K562 (cell line): Measurements from ENCODE around the gene CSNK1D.

Experiments used
- EZH2 ChIP-seq: IDR thresholded peaks from 2 replicates; pipeline ENCODE4 v1.6.1; 2012; ENCODE audit warnings: low read depth, mild to moderate bottlenecking, inconsistent platforms, low read length, borderline replicate concordance
- FIP1L1 ChIP-seq: fragments of 200-400 bp; formaldehyde crosslinking; IDR thresholded peaks from 2 replicates; pipeline ENCODE4 v1.6.1; 2018; ENCODE audit warnings: mild to moderate bottlenecking, low read depth, low read length; ENCODE audit not compliant: poor library complexity, severe bottlenecking
- HDAC6 ChIP-seq: IDR thresholded peaks from 2 replicates; pipeline ENCODE4 v1.6.1; 2012; ENCODE audit warnings: low read depth, mild to moderate bottlenecking, control low read depth, inconsistent platforms, low read length, moderate library complexity
- JUN ChIP-seq, 2 experiments: sonication (generic) in 1 of 2; formaldehyde crosslinking in 1 of 2; IDR thresholded peaks; 2 replicates each; pipeline versions ENCODE4 v1.6.1 to v1.8.0; 2012 to 2022; ENCODE audit warnings: borderline replicate concordance in 2 of 2, mild to moderate bottlenecking in 2 of 2, improper control_type of control experiment in 1 of 2, low read depth in 1 of 2, low read length in 1 of 2, missing genetic modification reagents in 1 of 2
- KAT7 ChIP-seq: sonication (generic); formaldehyde crosslinking; IDR thresholded peaks from 2 replicates; pipeline ENCODE4 v1.8.0; 2022; ENCODE audit warnings: missing genetic modification reagents, mild to moderate bottlenecking, borderline replicate concordance
- NFIX ChIP-seq: fragments of 250-450 bp; sonication (Bioruptor Pico); IDR thresholded peaks from 2 replicates; pipeline ENCODE4 v1.4.0; 2020; ENCODE audit warnings: low read depth, mild to moderate bottlenecking, moderate library complexity
- NR2C2 ChIP-seq, 2 experiments: fragments of 200-800 bp in 1 of 2; sonication (Bioruptor generic) in 1 of 2; sonication (generic) in 1 of 2; formaldehyde crosslinking in 1 of 2; IDR thresholded peaks; 2 replicates each; pipeline versions ENCODE4 v1.6.1 to v1.8.0; 2016 to 2022; ENCODE audit warnings: mild to moderate bottlenecking in 1 of 2, missing compliant biosample characterization in 1 of 2, missing genetic modification characterization in 1 of 2, missing genetic modification reagents in 1 of 2
- POLR2A ChIP-seq: fragments of 450-650 bp; conservative IDR thresholded peaks from 2 replicates; pipeline ENCODE4 v1.6.1; 2016
- SP2 ChIP-seq: IDR thresholded peaks from 2 replicates; pipeline ENCODE4 v1.6.1; 2011; ENCODE audit warnings: mild to moderate bottlenecking, low read depth, low read length, moderate library complexity; ENCODE audit not compliant: poor library complexity, severe bottlenecking; ENCODE audit errors: extremely low read depth
- TF ChIP-seq, protein P1 (sequence below), 3 experiments: IDR thresholded peaks in 2 of 3; conservative IDR thresholded peaks in 1 of 3; 2 replicates each; pipeline ENCODE4 v1.5.1; 2011 to 2012; ENCODE audit warnings: low read length in 3 of 3, mild to moderate bottlenecking in 3 of 3, control low read depth in 2 of 3, improper control_type of control experiment in 1 of 3, inconsistent platforms in 1 of 3, low read depth in 1 of 3, mixed read lengths in 1 of 3, moderate library complexity in 1 of 3; ENCODE audit not compliant: insufficient read depth in 2 of 3
- TF ChIP-seq, protein P2 (sequence below): IDR thresholded peaks from 2 replicates; pipeline ENCODE4 v1.6.1; 2012; ENCODE audit warnings: low read depth, low read length, improper control_type of control experiment, borderline replicate concordance

DNA sequence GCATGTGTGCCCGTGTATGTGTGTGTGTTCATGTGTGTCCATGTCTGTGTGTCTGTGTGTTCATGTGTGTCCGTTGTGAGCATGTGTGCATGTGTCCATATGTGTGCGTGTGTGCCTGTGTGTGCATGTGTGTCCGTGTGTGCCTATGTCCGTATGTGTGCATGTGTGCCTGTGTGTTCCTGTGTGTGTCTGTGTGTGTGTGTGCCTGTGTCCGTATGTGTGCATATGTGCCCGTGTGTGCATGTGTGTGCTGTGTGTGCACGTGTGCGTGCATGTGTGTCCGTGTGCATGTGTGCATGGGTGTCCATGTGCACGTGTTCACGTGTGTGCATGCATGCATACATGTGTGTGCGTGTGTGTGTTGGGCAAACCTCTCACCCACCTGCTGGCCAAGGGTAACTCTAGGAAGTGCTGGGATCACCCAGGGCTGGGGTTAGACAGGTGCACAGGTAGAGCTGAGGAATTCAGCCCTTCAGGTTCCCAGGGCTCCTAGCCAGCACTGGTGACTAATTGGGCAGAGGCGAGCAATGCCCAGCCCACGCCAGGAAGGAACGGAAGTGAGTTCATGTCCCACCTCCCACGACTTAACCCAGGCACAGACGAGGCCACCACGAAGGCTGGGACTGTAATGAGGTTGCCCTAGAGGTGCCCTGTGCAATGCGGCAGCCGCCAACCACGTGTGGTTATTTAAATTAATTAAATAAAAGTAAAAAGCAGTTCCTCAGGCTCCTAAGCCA, 8.2 kb upstream of the CSNK1D start:
- TF ChIP-seq NR2C2 (CRISPR knock-in tag; IDR thresholded peaks at IDR 0.05): peak; percentile 50; the same call in 1 of the 2 replicates
- no peak for TF ChIP-seq NR2C2 (tag; IDR thresholded peaks at IDR 0.05)
- no peak for TF ChIP-seq JUN (IDR thresholded peaks at IDR 0.05; ENCODE audit: borderline replicate concordance, low read depth, low read length)
- TF ChIP-seq JUN (CRISPR knock-in tag; IDR thresholded peaks at IDR 0.05; ENCODE audit: borderline replicate concordance): no peak
- TF ChIP-seq SP2: no peak
- TF ChIP-seq, protein P1, sequence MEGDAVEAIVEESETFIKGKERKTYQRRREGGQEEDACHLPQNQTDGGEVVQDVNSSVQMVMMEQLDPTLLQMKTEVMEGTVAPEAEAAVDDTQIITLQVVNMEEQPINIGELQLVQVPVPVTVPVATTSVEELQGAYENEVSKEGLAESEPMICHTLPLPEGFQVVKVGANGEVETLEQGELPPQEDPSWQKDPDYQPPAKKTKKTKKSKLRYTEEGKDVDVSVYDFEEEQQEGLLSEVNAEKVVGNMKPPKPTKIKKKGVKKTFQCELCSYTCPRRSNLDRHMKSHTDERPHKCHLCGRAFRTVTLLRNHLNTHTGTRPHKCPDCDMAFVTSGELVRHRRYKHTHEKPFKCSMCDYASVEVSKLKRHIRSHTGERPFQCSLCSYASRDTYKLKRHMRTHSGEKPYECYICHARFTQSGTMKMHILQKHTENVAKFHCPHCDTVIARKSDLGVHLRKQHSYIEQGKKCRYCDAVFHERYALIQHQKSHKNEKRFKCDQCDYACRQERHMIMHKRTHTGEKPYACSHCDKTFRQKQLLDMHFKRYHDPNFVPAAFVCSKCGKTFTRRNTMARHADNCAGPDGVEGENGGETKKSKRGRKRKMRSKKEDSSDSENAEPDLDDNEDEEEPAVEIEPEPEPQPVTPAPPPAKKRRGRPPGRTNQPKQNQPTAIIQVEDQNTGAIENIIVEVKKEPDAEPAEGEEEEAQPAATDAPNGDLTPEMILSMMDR (IDR thresholded peaks at IDR 0.05 in 2 of 3, conservative IDR thresholded peaks at IDR 0.05 in 1 of 3; ENCODE audit: insufficient read depth in 2 of 3, low read depth in 1 of 3, low read length in 3 of 3): no peak
- TF ChIP-seq HDAC6: no peak
- no peak for TF ChIP-seq NFIX
- no peak for TF ChIP-seq KAT7
- no peak for TF ChIP-seq POLR2A
- TF ChIP-seq EZH2: no peak
- TF ChIP-seq, protein P2, sequence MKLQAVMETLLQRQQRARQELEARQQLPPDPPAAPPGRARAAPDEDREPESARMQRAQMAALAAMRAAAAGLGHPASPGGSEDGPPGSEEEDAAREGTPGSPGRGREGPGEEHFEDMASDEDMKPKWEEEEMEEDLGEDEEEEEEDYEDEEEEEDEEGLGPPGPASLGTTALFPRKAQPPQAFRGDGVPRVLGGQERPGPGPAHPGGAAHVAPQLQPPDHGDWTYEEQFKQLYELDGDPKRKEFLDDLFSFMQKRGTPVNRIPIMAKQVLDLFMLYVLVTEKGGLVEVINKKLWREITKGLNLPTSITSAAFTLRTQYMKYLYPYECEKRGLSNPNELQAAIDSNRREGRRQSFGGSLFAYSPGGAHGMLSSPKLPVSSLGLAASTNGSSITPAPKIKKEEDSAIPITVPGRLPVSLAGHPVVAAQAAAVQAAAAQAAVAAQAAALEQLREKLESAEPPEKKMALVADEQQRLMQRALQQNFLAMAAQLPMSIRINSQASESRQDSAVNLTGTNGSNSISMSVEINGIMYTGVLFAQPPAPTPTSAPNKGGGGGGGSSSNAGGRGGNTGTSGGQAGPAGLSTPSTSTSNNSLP: no peak
- TF ChIP-seq FIP1L1: no peak
